ENCODE measurements around the gene TMEM150A. TPM values are rescaled to one million over a fixed set of nuclear protein-coding genes. Genes with fewer than 3 reads are reported as not detected.

TMEM150A gene
- polyA plus RNA-seq, 1 donor from 2014 or later: 8.4 TPM

DNA sequence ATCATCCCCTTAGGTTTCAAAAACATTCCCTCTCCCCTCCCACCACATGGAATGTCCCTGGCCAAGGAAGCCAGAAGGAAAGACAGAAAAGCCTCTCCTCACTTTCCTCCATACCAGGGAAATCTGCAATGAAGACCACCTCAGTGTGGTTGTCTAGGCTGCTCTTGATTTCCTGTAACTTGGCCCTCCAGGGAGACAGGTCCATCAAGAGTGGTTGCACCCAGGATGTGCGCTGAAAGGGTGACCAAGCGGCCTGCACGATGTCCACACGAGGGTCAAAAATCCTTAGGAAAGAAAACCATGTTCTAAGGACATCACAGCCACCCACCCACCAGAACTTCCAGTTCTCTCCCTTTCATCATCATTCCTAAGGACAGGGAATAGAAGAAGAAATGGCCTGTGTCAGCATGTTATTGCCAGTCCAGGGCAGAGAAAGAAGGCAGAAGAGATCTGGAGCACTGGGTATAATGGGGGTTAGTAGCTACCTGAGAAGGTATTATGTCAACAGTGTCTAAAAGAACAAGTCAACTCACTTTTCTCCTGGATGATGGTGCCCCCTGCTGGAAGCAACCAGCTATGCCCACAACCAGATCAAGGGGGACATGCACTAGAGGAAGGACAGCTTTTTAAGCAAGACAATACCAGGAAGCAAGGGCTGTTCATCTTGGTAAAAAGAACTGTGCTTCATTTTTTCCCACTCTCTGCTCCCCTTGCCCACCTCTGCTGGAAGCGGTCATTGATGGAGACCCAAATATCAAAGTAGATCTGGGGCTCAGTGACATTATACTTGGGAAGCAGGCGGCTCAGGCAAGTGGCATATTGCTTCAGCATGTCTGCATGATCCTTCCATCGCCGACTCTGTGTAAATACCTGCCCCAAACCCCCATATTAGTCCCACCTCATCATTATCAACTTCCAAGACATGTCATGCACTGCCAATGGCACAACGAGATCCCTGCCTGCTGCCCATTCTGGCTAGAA is 50.5 kb downstream of the TMEM150A start:
- Histone ChIP-seq H3K36me3 (ENCODE audit: insufficient read depth, low read length) (peaks cover 8% of the 10 kb centered on the region), H3K27me3 (ENCODE audit: insufficient read depth, low read depth, low read length) (no peaks in the 10 kb centered on the region), H3F3A (ENCODE audit: insufficient read depth, low read length, poor library complexity, severe bottlenecking) (no peaks in the 10 kb centered on the region), H3K4me3 (ENCODE audit: low read length) (no peak overlapping the region), H3K9me3 (ENCODE audit: low read length) (no peaks in the 10 kb centered on the region), H3K79me2 (replicated peaks; ENCODE audit: insufficient read depth, low read length) (no peaks in the 10 kb centered on the region), H3K27ac (ENCODE audit: low read length) (no peak overlapping the region), H4K20me1 (ENCODE audit: insufficient read depth) (no peaks in the 10 kb centered on the region), H3K9ac (ENCODE audit: low read length) (no peak overlapping the region), H3K9me2 (ENCODE audit: insufficient read depth, low read length) (no peaks in the 10 kb centered on the region), H3K4me2 (ENCODE audit: low read length) (no peak overlapping the region), H2AFZ (ENCODE audit: low read depth, low read length) (no peak overlapping the region)
- peak; percentile 94 for TF ChIP-seq RAD21 (conservative IDR thresholded peaks at IDR 0.05)
- no peak for TF ChIP-seq EZH2 (IDR thresholded peaks at IDR 0.05; ENCODE audit: borderline replicate concordance, insufficient read depth, low read length, poor library complexity, severe bottlenecking)
- TF ChIP-seq EP300 (conservative IDR thresholded peaks at IDR 0.05; ENCODE audit: poor library complexity, severe bottlenecking): no peak
- peak; percentile 9 for TF ChIP-seq POLR2AphosphoS5 (IDR thresholded peaks at IDR 0.05)
- no peak for TF ChIP-seq TAF1 (IDR thresholded peaks at IDR 0.05; ENCODE audit: low read depth)
- TF ChIP-seq, protein P1, sequence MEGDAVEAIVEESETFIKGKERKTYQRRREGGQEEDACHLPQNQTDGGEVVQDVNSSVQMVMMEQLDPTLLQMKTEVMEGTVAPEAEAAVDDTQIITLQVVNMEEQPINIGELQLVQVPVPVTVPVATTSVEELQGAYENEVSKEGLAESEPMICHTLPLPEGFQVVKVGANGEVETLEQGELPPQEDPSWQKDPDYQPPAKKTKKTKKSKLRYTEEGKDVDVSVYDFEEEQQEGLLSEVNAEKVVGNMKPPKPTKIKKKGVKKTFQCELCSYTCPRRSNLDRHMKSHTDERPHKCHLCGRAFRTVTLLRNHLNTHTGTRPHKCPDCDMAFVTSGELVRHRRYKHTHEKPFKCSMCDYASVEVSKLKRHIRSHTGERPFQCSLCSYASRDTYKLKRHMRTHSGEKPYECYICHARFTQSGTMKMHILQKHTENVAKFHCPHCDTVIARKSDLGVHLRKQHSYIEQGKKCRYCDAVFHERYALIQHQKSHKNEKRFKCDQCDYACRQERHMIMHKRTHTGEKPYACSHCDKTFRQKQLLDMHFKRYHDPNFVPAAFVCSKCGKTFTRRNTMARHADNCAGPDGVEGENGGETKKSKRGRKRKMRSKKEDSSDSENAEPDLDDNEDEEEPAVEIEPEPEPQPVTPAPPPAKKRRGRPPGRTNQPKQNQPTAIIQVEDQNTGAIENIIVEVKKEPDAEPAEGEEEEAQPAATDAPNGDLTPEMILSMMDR (IDR thresholded peaks at IDR 0.05; ENCODE audit: poor library complexity, severe bottlenecking): peak; percentile 95
- TF ChIP-seq, protein P2, sequence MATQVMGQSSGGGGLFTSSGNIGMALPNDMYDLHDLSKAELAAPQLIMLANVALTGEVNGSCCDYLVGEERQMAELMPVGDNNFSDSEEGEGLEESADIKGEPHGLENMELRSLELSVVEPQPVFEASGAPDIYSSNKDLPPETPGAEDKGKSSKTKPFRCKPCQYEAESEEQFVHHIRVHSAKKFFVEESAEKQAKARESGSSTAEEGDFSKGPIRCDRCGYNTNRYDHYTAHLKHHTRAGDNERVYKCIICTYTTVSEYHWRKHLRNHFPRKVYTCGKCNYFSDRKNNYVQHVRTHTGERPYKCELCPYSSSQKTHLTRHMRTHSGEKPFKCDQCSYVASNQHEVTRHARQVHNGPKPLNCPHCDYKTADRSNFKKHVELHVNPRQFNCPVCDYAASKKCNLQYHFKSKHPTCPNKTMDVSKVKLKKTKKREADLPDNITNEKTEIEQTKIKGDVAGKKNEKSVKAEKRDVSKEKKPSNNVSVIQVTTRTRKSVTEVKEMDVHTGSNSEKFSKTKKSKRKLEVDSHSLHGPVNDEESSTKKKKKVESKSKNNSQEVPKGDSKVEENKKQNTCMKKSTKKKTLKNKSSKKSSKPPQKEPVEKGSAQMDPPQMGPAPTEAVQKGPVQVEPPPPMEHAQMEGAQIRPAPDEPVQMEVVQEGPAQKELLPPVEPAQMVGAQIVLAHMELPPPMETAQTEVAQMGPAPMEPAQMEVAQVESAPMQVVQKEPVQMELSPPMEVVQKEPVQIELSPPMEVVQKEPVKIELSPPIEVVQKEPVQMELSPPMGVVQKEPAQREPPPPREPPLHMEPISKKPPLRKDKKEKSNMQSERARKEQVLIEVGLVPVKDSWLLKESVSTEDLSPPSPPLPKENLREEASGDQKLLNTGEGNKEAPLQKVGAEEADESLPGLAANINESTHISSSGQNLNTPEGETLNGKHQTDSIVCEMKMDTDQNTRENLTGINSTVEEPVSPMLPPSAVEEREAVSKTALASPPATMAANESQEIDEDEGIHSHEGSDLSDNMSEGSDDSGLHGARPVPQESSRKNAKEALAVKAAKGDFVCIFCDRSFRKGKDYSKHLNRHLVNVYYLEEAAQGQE (IDR thresholded peaks at IDR 0.05; ENCODE audit: borderline replicate concordance): no peak
- TF ChIP-seq SMC3 (conservative IDR thresholded peaks at IDR 0.05; ENCODE audit: poor library complexity): peak; percentile 98
- no peak for TF ChIP-seq MXI1 (conservative IDR thresholded peaks at IDR 0.05; ENCODE audit: poor library complexity, severe bottlenecking)

DNA sequence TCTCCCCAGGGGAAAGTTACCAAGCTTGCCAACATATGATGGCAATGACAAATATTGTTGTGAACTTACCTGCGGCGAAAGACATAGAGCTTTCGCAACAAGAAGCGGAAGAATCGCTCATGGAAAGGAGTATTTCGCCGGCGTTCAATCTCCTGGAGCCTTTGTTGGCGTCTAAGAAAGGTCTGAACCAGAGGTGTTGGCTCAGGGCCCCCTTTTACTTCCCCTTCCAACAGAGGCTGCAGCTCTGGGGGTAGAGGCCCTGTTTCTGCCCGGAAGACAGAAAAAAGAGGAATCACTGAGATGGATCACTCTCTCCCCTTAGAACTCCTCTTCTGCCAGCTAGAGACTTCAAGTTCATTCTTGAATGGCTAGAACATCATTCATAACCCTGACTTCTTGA is 52.0 kb downstream of the TMEM150A start:
- Histone ChIP-seq H3K4me3 (ENCODE audit: low read length) (no peak overlapping the region), H3K27ac (ENCODE audit: low read length) (no peak overlapping the region), H2AFZ (ENCODE audit: low read depth, low read length) (no peak overlapping the region), H4K20me1 (ENCODE audit: insufficient read depth) (no peaks in the 10 kb centered on the region), H3K27me3 (ENCODE audit: insufficient read depth, low read depth, low read length) (no peaks in the 10 kb centered on the region), H3K36me3 (ENCODE audit: insufficient read depth, low read length) (peaks cover 8% of the 10 kb centered on the region), H3K4me2 (ENCODE audit: low read length) (no peak overlapping the region), H3K9me3 (ENCODE audit: low read length) (no peaks in the 10 kb centered on the region), H3K9ac (ENCODE audit: low read length) (no peak overlapping the region), H3K9me2 (ENCODE audit: insufficient read depth, low read length) (no peaks in the 10 kb centered on the region), H3F3A (ENCODE audit: insufficient read depth, low read length, poor library complexity, severe bottlenecking) (no peaks in the 10 kb centered on the region), H3K79me2 (replicated peaks; ENCODE audit: insufficient read depth, low read length) (no peaks in the 10 kb centered on the region)
- TF ChIP-seq MXI1 (conservative IDR thresholded peaks at IDR 0.05; ENCODE audit: poor library complexity, severe bottlenecking) (no peak), EP300 (conservative IDR thresholded peaks at IDR 0.05; ENCODE audit: poor library complexity, severe bottlenecking) (no peak)
